RWPE2 (cell line): Measurements from ENCODE around the gene CSMD2.

Experiments
- ATAC-seq: fragments of 200-7000 bp; cut with Tn5 transposase; 3 replicates; pipeline ENCODE4 v1.9.1; 2021; ENCODE audit warnings: low read depth
- DNase-seq: peaks from one replicate; pipeline ENCODE4 v3.0.0-alpha.2; 2020; ENCODE audit warnings: low spot score
- H3K27ac ChIP-seq: fragments of 450-650 bp; 2 replicates; pipeline ENCODE4 v1.5.1; 2017; ENCODE audit warnings: mild to moderate bottlenecking; ENCODE audit not compliant: poor library complexity, severe bottlenecking
- H3K27me3 ChIP-seq: fragments of 250-450 bp; sonication (Bioruptor Pico); 2 replicates; pipeline ENCODE4 v1.5.1; 2021; ENCODE audit warnings: mild to moderate bottlenecking, moderate library complexity; ENCODE audit not compliant: insufficient read depth, poor library complexity, severe bottlenecking
- H3K36me3 ChIP-seq: fragments of 250-450 bp; sonication (Bioruptor Pico); 2 replicates; pipeline ENCODE4 v1.5.1; 2020; ENCODE audit warnings: low read depth, mild to moderate bottlenecking, moderate library complexity
- H3K4me1 ChIP-seq: fragments of 250-450 bp; sonication (Bioruptor Pico); 2 replicates; pipeline ENCODE4 v1.5.1; 2021; ENCODE audit warnings: mild to moderate bottlenecking, moderate library complexity; ENCODE audit not compliant: insufficient read depth, poor library complexity, severe bottlenecking
- H3K4me3 ChIP-seq: fragments of 250-450 bp; sonication (Bioruptor Pico); 2 replicates; pipeline ENCODE4 v1.5.1; 2021; ENCODE audit warnings: mild to moderate bottlenecking, moderate library complexity; ENCODE audit not compliant: severe bottlenecking
- H3K9me3 ChIP-seq: fragments of 250-450 bp; sonication (Bioruptor Pico); 2 replicates; pipeline ENCODE4 v1.5.1; 2021; ENCODE audit warnings: mild to moderate bottlenecking, moderate library complexity; ENCODE audit not compliant: severe bottlenecking
- TF ChIP-seq, protein P1 (sequence below): fragments of 450-650 bp; IDR thresholded peaks from one replicate; pipeline ENCODE4 v1.5.1; 2017; ENCODE audit warnings: mild to moderate bottlenecking, moderate library complexity; ENCODE audit not compliant: poor library complexity, severe bottlenecking

Gene CSMD2

DNA sequence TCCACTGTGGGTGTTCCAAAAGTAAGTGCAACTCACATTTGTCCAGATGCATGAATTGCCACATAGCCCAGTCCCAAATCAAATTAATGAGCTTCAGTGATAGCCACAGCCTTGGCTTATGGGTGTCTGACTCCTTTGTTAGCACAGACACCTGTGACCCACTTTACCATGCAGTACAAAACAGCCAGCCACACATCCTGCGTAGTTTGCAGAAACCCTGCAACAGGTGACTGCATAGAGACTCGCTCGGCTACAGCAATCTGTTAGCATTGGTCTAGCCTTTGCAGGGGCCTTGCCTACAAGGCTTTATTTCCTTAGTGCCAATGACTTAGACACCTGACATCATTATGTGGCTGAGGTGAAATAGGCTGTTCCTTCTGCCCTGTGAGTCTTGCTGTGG lies 135.5 kb downstream of the CSMD2 start:
- H3K36me3 ChIP-seq: no peaks in the 10 kb centered on the region
- ATAC-seq: no peak
- no peaks in the 10 kb centered on the region for H3K4me1 ChIP-seq
- no peaks in the 10 kb centered on the region for H3K9me3 ChIP-seq
- H3K4me3 ChIP-seq: no peak overlapping the region
- no peak for DNase-seq
- TF ChIP-seq, protein P1, sequence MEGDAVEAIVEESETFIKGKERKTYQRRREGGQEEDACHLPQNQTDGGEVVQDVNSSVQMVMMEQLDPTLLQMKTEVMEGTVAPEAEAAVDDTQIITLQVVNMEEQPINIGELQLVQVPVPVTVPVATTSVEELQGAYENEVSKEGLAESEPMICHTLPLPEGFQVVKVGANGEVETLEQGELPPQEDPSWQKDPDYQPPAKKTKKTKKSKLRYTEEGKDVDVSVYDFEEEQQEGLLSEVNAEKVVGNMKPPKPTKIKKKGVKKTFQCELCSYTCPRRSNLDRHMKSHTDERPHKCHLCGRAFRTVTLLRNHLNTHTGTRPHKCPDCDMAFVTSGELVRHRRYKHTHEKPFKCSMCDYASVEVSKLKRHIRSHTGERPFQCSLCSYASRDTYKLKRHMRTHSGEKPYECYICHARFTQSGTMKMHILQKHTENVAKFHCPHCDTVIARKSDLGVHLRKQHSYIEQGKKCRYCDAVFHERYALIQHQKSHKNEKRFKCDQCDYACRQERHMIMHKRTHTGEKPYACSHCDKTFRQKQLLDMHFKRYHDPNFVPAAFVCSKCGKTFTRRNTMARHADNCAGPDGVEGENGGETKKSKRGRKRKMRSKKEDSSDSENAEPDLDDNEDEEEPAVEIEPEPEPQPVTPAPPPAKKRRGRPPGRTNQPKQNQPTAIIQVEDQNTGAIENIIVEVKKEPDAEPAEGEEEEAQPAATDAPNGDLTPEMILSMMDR: no peak
- H3K27me3 ChIP-seq: no peaks in the 10 kb centered on the region
- no peak overlapping the region for H3K27ac ChIP-seq

DNA sequence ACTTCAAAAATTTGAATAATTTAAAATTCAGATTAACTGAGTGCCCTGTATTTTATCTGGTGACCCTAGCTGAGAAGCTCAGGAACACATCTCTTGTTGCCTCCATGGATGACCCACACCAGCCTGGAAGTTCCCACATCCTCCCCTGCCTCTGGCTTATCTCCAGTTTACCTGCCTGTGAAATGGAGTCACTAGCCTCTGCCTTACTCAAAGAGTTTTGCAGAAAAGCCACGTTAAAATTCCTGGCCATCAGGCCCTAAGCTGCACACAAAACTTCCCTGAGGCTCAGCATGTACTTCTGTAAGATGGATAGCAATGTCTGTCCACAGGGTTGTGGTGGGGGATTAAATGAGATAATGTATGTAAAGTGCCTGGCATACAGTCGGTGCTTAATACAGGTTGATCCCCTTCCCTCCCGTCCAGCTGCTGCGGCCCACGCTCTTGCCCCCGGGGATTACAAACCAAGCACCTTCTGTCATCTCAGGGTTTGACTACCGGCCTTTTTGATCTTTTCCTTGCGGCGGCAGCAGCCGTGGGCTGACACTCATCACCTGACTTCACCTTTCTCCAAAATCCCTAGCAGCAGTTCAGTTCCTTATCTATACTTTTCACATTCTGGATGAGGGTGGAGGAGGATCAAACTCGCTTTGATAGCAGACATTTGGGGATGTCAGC lies 136.5 kb downstream of the CSMD2 start:
- H3K36me3 ChIP-seq: no peaks in the 10 kb centered on the region
- no peaks in the 10 kb centered on the region for H3K27me3 ChIP-seq
- no peak overlapping the region for H3K27ac ChIP-seq
- TF ChIP-seq, protein P1: no peak
- no peak for ATAC-seq
- DNase-seq: no peak
- no peak overlapping the region for H3K4me3 ChIP-seq
- no peaks in the 10 kb centered on the region for H3K9me3 ChIP-seq
- no peaks in the 10 kb centered on the region for H3K4me1 ChIP-seq

DNA sequence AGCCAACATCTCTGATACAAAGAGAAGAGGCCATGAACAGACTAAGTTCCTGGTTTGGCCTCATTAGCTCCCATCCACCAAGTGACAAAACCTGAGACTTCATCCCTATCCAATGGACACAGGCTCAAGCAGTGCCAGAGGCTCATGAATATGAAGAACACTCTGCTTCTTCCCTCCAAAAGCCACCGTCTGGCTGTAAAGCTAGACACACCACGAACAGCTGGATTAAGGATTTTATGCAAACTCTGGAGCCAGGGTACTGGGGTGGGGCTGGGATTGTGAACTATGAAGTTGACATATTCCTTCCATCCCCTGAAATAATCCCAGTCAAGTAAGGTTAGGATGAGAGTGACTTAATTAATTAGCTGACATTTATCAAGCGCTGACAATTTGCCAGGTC lies 139.4 kb downstream of the CSMD2 start:
- DNase-seq: no peak
- Histone ChIP-seq H3K27me3 (no peaks in the 10 kb centered on the region), H3K27ac (no peak overlapping the region), H3K36me3 (no peaks in the 10 kb centered on the region), H3K4me1 (no peaks in the 10 kb centered on the region), H3K4me3 (no peak overlapping the region), H3K9me3 (no peaks in the 10 kb centered on the region)
- ATAC-seq: no peak
- TF ChIP-seq, protein P1: no peak

DNA sequence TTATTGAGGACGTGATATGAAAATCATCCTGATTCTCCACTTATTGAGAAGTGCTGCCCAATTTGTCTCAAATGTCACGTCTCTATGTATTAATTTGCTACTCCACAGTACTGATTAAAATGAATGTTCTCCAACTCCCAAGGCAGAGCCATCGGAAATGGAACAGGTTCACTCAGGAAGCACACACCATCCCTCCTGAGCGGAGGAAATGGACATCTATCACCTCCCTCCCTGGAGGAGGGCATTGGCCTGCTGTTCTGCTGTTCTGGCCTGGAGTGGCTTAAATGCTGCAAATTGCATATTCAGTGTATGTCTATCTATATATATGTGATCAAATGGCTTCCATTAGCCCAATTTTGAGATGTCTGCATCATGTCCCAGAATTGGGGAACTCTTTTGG lies 140.5 kb downstream of the CSMD2 start:
- DNase-seq (no peak), ATAC-seq (no peak)
- Histone ChIP-seq H3K9me3 (no peaks in the 10 kb centered on the region), H3K27ac (no peak overlapping the region), H3K27me3 (no peaks in the 10 kb centered on the region), H3K36me3 (no peaks in the 10 kb centered on the region), H3K4me3 (no peak overlapping the region), H3K4me1 (no peaks in the 10 kb centered on the region)
- TF ChIP-seq, protein P1: no peak

DNA sequence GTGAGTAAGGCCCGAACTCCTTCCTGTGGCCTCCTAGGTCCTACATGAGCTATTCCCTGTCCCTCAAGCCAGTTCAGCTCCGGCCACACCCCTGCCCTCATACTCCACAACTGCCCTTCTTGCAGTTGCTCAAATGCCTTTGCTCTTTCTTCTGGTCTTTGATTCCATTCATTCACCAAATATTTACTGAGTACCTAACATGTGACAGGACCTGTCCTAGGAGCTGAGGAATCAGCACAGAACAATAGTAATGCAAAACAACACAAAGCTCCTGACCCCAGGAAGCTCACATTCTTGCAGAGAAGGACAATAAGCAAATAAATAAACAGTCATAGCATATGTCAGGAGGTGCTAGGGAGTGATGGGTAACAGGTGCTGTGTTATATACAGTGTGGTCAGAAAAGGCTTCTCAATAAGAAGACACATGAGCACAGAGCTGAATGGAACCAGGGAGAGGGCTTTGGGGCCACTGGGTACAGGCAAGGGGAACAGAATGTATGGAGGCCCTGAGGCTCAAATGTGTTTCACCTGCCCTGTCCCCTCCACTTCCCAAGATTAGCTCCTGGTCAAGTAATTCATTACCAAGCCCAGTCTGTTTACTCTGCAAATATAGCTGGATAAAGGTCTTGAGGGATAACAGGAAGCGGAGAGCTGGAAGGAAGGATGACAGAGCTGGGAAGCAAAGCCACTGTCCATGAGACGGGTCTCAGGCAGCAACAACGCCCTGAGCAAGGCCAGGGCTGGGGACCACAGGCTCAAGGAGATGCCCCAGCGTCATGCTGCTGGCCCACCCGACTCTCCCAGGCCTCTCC lies 145.1 kb downstream of the CSMD2 start:
- Histone ChIP-seq H3K27me3 (no peaks in the 10 kb centered on the region), H3K4me1 (no peaks in the 10 kb centered on the region), H3K4me3 (no peak overlapping the region), H3K36me3 (no peaks in the 10 kb centered on the region), H3K27ac (no peak overlapping the region), H3K9me3 (no peaks in the 10 kb centered on the region)
- ATAC-seq (no peak), DNase-seq (no peak)
- TF ChIP-seq, protein P1: no peak
